ENCODE results near the gene HEATR5A.

HEATR5A gene

DNA sequence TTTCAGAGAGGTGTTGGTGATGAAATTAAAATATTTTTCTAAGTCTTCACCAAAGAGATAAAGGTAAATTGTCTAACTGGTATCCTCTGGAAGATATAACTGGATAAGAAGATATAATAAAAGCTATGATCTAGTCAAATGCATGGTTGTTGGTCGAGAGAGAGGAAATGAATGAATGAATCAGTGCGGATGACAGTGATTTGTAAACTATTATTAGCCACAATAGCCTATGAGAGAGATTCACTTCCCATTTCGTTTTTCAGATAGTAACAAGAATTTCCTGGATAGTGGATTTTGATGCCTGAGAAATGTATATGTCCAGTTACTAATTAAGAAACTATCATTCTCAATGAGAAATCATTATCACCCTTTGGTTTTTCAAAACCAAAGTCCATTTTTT is 63.1 kb downstream of the HEATR5A start:
- H3K79me2 ChIP-seq: no peaks in the 10 kb centered on the region
- H3K36me3 ChIP-seq (ENCODE audit: control insufficient read depth, insufficient read depth, low read length): no peaks in the 10 kb centered on the region
- no peaks in the 10 kb centered on the region for H3K27me3 ChIP-seq (ENCODE audit: control insufficient read depth, insufficient read depth, low read length)
- H3K9ac ChIP-seq: no peak overlapping the region
- TF ChIP-seq, protein P1, sequence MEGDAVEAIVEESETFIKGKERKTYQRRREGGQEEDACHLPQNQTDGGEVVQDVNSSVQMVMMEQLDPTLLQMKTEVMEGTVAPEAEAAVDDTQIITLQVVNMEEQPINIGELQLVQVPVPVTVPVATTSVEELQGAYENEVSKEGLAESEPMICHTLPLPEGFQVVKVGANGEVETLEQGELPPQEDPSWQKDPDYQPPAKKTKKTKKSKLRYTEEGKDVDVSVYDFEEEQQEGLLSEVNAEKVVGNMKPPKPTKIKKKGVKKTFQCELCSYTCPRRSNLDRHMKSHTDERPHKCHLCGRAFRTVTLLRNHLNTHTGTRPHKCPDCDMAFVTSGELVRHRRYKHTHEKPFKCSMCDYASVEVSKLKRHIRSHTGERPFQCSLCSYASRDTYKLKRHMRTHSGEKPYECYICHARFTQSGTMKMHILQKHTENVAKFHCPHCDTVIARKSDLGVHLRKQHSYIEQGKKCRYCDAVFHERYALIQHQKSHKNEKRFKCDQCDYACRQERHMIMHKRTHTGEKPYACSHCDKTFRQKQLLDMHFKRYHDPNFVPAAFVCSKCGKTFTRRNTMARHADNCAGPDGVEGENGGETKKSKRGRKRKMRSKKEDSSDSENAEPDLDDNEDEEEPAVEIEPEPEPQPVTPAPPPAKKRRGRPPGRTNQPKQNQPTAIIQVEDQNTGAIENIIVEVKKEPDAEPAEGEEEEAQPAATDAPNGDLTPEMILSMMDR (IDR thresholded peaks at IDR 0.05): no peak
- no peak overlapping the region for H2AFZ ChIP-seq
- no peaks in the 10 kb centered on the region for H3K9me3 ChIP-seq (ENCODE audit: control insufficient read depth, low read length)
- H3K27ac ChIP-seq: no peak overlapping the region
- H3K4me2 ChIP-seq (ENCODE audit: low read length): no peak overlapping the region
- H3K4me1 ChIP-seq: no peaks in the 10 kb centered on the region
- no peak overlapping the region for H3K4me3 ChIP-seq (ENCODE audit: low read depth, low read length)

DNA sequence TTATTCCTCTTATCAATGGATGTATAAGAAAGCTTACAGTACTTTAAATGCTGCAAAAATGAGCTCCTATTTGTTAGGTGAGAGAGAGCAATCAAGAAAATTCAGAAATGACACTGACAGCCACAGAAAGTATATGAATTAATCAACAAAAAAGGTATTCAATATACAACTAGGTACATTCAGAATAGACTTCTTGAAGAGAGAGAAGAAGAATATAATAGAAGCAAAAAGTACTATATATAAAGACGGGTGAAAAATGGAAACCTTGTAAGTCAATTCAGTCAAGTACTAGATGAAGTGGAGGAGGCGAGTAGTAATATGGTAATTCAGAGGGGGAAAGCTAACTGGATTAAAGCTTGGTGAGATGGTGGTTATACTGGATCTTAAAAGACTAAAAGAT is 74.3 kb downstream of the HEATR5A start:
- Histone ChIP-seq H3K4me3 (ENCODE audit: low read depth, low read length) (no peak overlapping the region), H3K36me3 (ENCODE audit: control insufficient read depth, insufficient read depth, low read length) (no peaks in the 10 kb centered on the region), H3K4me2 (ENCODE audit: low read length) (no peak overlapping the region), H3K9ac (no peak overlapping the region), H3K27me3 (ENCODE audit: control insufficient read depth, insufficient read depth, low read length) (no peaks in the 10 kb centered on the region), H3K79me2 (no peaks in the 10 kb centered on the region), H3K4me1 (no peaks in the 10 kb centered on the region), H2AFZ (no peak overlapping the region), H3K9me3 (ENCODE audit: control insufficient read depth, low read length) (no peaks in the 10 kb centered on the region), H3K27ac (no peak overlapping the region)
- TF ChIP-seq, protein P1 (IDR thresholded peaks at IDR 0.05): no peak

DNA sequence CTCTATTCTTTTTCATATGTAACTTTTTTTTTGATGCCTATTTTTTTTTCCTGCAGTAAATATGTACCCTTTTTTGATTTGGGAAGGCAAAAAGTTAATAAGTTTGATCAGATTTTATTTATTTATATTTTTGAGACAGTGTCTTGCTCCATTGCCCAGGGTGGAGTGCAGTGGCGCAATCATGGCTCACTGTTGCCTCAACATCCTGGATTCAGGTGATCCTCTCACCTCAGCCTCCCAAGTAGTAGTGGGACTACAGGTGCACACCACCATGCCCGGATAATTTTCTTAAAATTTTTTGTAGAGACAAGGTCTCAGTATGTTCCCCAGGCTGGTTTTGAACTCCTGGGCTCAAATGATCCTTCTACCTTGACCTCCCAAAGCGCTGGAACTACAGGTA is 79.1 kb downstream of the HEATR5A start:
- Histone ChIP-seq H3K4me2 (ENCODE audit: low read length) (no peak overlapping the region), H3K4me3 (ENCODE audit: low read depth, low read length) (no peak overlapping the region), H3K79me2 (no peaks in the 10 kb centered on the region), H3K9ac (no peak overlapping the region), H3K4me1 (no peaks in the 10 kb centered on the region), H3K36me3 (ENCODE audit: control insufficient read depth, insufficient read depth, low read length) (no peaks in the 10 kb centered on the region), H3K27me3 (ENCODE audit: control insufficient read depth, insufficient read depth, low read length) (no peaks in the 10 kb centered on the region), H3K9me3 (ENCODE audit: control insufficient read depth, low read length) (no peaks in the 10 kb centered on the region), H3K27ac (no peak overlapping the region), H2AFZ (no peak overlapping the region)
- TF ChIP-seq, protein P1 (IDR thresholded peaks at IDR 0.05): no peak

DNA sequence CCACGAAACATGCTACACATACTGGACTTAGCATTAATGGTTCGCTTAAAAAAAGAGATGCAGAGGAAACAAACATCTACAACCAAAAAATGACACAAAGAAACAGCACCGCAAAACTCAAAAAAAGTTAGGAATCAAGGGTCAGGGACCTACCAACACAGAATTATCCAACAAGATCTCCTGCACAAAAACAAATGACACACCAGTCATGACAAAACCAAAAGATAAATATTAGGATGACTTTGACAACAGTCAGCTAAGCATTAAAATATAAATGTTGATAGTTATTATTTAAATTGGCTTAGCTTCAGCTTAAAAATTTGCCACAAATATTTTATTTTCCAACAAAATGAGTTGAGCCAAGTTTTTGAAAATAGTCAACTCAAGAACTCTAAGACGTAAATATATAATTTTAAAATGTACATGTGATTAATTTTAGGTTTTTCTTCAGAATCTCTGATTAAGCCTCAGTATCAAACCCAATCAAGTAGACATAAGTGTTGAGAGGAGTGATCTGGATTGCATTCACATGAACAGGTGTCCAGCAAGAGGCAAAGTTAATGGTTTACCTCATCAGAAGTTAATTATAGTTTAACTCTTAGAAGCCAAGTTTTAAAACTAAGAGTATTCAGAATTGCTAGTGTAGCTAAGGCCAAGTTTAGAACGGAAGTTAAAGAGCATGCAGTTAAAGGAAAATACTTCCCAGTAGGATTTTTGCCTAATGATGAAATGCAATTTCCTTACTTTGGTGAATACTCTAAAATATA is 79.9 kb downstream of the HEATR5A start:
- no peaks in the 10 kb centered on the region for H3K79me2 ChIP-seq
- no peaks in the 10 kb centered on the region for H3K4me1 ChIP-seq
- no peaks in the 10 kb centered on the region for H3K36me3 ChIP-seq (ENCODE audit: control insufficient read depth, insufficient read depth, low read length)
- no peak overlapping the region for H2AFZ ChIP-seq
- H3K4me3 ChIP-seq (ENCODE audit: low read depth, low read length): no peak overlapping the region
- no peaks in the 10 kb centered on the region for H3K27me3 ChIP-seq (ENCODE audit: control insufficient read depth, insufficient read depth, low read length)
- H3K9me3 ChIP-seq (ENCODE audit: control insufficient read depth, low read length): no peaks in the 10 kb centered on the region
- TF ChIP-seq, protein P1 (IDR thresholded peaks at IDR 0.05): no peak
- no peak overlapping the region for H3K9ac ChIP-seq
- no peak overlapping the region for H3K27ac ChIP-seq
- no peak overlapping the region for H3K4me2 ChIP-seq (ENCODE audit: low read length)

DNA sequence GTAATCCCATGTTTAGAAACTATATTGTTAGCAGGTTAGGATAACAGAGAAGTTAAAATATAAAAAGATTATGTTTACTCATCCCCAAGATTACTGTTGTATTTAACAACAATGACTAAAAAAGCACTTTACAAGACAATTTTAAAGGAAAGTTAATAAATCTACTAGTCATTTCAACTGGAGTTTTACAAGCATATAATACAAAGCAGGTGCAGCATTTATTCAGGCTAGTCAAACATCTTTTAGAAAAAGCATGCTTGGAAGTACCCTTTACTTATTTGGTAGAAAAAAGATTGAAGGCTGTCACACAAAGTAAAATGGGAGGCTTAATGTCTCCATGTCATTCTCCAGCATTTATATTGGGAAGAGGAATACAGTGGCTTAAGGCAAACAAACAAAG is 80.6 kb downstream of the HEATR5A start:
- no peak overlapping the region for H3K27ac ChIP-seq
- H3K9ac ChIP-seq: no peak overlapping the region
- TF ChIP-seq, protein P1 (IDR thresholded peaks at IDR 0.05): no peak
- H3K36me3 ChIP-seq (ENCODE audit: control insufficient read depth, insufficient read depth, low read length): no peaks in the 10 kb centered on the region
- H3K27me3 ChIP-seq (ENCODE audit: control insufficient read depth, insufficient read depth, low read length): no peaks in the 10 kb centered on the region
- no peaks in the 10 kb centered on the region for H3K79me2 ChIP-seq
- H3K4me1 ChIP-seq: no peaks in the 10 kb centered on the region
- no peak overlapping the region for H3K4me3 ChIP-seq (ENCODE audit: low read depth, low read length)
- H3K9me3 ChIP-seq (ENCODE audit: control insufficient read depth, low read length): no peaks in the 10 kb centered on the region
- no peak overlapping the region for H3K4me2 ChIP-seq (ENCODE audit: low read length)
- no peak overlapping the region for H2AFZ ChIP-seq

Data from parathyroid adenoma (tissue), 2 donors.